HL-60 (cell line): ENCODE measurements around the gene IRF2.

Source experiments
- GABPA ChIP-seq: IDR thresholded peaks from 2 replicates; pipeline ENCODE4 v1.6.1; 2012; ENCODE audit warnings: low read depth
- POLR2AphosphoS5 ChIP-seq: IDR thresholded peaks from 2 replicates; pipeline ENCODE4 v1.6.1; 2012; ENCODE audit warnings: low read depth
- TF ChIP-seq, protein P1 (sequence below): IDR thresholded peaks from one replicate; pipeline ENCODE4 v1.5.1; 2011; ENCODE audit warnings: low read length, control low read depth, inconsistent platforms; ENCODE audit not compliant: insufficient read depth

- TF ChIP-seq, protein P1, sequence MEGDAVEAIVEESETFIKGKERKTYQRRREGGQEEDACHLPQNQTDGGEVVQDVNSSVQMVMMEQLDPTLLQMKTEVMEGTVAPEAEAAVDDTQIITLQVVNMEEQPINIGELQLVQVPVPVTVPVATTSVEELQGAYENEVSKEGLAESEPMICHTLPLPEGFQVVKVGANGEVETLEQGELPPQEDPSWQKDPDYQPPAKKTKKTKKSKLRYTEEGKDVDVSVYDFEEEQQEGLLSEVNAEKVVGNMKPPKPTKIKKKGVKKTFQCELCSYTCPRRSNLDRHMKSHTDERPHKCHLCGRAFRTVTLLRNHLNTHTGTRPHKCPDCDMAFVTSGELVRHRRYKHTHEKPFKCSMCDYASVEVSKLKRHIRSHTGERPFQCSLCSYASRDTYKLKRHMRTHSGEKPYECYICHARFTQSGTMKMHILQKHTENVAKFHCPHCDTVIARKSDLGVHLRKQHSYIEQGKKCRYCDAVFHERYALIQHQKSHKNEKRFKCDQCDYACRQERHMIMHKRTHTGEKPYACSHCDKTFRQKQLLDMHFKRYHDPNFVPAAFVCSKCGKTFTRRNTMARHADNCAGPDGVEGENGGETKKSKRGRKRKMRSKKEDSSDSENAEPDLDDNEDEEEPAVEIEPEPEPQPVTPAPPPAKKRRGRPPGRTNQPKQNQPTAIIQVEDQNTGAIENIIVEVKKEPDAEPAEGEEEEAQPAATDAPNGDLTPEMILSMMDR, result no peak
- TF ChIP-seq POLR2AphosphoS5 (no peak), GABPA (no peak)
These were observed 1.1 kb upstream of the IRF2 start for GRCh38 chr4:184475498-184475897.
